Endodermal cell (in vitro differentiated cells): ENCODE results near the gene GPR107. TPM values are rescaled to one million over a fixed set of nuclear protein-coding genes. Genes with fewer than 3 reads are reported as not detected.

Experiments used
- DNase-seq: peaks from one replicate; pipeline ENCODE4 v3.0.0-alpha.2; 2017
- H3K27ac ChIP-seq: 2 replicates; pipeline ENCODE4 v1.5.1; 2013; ENCODE audit warnings: mild to moderate bottlenecking, low read depth, low read length, moderate library complexity
- H3K27me3 ChIP-seq: 2 replicates; pipeline ENCODE4 v1.6.1; 2013; ENCODE audit warnings: mild to moderate bottlenecking, low read length, moderate library complexity; ENCODE audit not compliant: insufficient read depth, control insufficient read depth, poor library complexity, severe bottlenecking
- H3K36me3 ChIP-seq: 2 replicates; pipeline ENCODE4 v1.7.0; 2013; ENCODE audit warnings: mild to moderate bottlenecking, low read length, moderate library complexity; ENCODE audit not compliant: control insufficient read depth, insufficient read depth
- H3K4me1 ChIP-seq: one replicate; pipeline ENCODE4 v1.7.0; 2013; ENCODE audit warnings: low read length; ENCODE audit not compliant: control insufficient read depth, insufficient read depth
- H3K4me3 ChIP-seq: 2 replicates; pipeline ENCODE4 v1.5.1; 2013; ENCODE audit warnings: mild to moderate bottlenecking, low read length, moderate library complexity
- H3K9ac ChIP-seq: 2 replicates; pipeline ENCODE4 v1.6.1; 2013; ENCODE audit warnings: mild to moderate bottlenecking, low read length, moderate library complexity; ENCODE audit not compliant: poor library complexity, severe bottlenecking; ENCODE audit errors: extremely low read depth
- H3K9me3 ChIP-seq: 2 replicates; pipeline ENCODE4 v1.6.1; 2013; ENCODE audit warnings: mild to moderate bottlenecking, low read length, moderate library complexity; ENCODE audit not compliant: control insufficient read depth
- H3K27ac Mint-ChIP-seq: 2 replicates; pipeline ENCODE4 v1.8.0; 2020; ENCODE audit warnings: mixed read lengths
- H3K27me3 Mint-ChIP-seq: 2 replicates; pipeline ENCODE4 v1.8.0; 2021; ENCODE audit warnings: mild to moderate bottlenecking, mixed read lengths; ENCODE audit not compliant: insufficient read depth
- H3K36me3 Mint-ChIP-seq: 2 replicates; pipeline ENCODE4 v1.8.0; 2020; ENCODE audit warnings: low read depth, mixed read lengths
- H3K4me1 Mint-ChIP-seq: 2 replicates; pipeline ENCODE4 v1.8.0; 2020; ENCODE audit warnings: mixed read lengths
- H3K4me3 Mint-ChIP-seq: 2 replicates; pipeline ENCODE4 v1.8.0; 2020; ENCODE audit warnings: mild to moderate bottlenecking, moderate library complexity, mixed read lengths
- H3K9me3 Mint-ChIP-seq: 2 replicates; pipeline ENCODE4 v1.8.0; 2020; ENCODE audit warnings: mild to moderate bottlenecking, mixed read lengths
- WGBS, 2 experiments: methylation state at CpG; one replicate each; pipeline versions ENCODE4 v1.1.5 to v1.1.7; 2013; ENCODE audit warnings: missing lambda C conversion rate in 2 of 2, mixed read lengths in 1 of 2; ENCODE audit not compliant: insufficient coverage in 1 of 2, insufficient read length in 1 of 2; 5-methylcytosine and 5-hydroxymethylcytosine counted together
- total RNA-seq, 2 donors: library from RNA; stranded (reverse); fragmentation: NEBNext Ultra II Directional in 1 of 2; extraction: Animal tissue kit (Norgen Biotek cat#: 25700) in 1 of 2; gene quantifications; 2 replicates in 1 of 2; 3 replicates in 1 of 2; pipeline ENCODE4 v1.2.1, GENCODE V29; 2021
- TF ChIP-seq, protein P1 (sequence below): fragments of 200-600 bp; sonication (generic); conservative IDR thresholded peaks from 2 replicates; pipeline ENCODE4 v1.5.0; 2021; ENCODE audit warnings: antibody characterized with exemption, mild to moderate bottlenecking

Gene GPR107
- total RNA-seq, 2 donors from 2014 or later = 50.7 to 62.0 TPM

DNA sequence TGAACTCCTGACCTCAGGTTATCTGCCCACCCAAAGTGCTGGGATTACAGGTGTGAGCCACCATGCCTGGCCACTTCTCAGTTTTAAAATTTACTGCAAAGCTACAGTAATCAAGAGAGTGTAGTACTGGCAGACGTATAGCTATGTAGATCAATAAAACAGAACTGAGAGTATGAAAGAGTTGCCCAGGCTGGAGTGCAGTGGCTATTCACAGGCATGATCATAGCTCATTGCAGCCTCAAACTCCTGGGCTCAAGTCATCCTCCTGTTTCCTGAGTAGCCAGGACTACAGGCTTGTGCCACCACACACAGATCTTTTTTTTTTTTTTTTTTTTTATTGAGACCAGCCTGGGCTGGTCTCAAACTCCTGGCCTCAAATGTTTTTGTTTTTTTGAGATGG, 92.0 kb downstream of the GPR107 start:
- Histone ChIP-seq H3K9ac (no peak overlapping the region), H3K4me3 (no peak overlapping the region), H3K27me3 (no peaks in the 10 kb centered on the region), H3K27ac (no peak overlapping the region), H3K9me3 (no peaks in the 10 kb centered on the region), H3K4me1 (peaks cover 3% of the 10 kb centered on the region), H3K36me3 (no peaks in the 10 kb centered on the region)
- H3K4me1 Mint-ChIP-seq = peaks cover 12% of the 10 kb centered on the region
- no peaks in the 10 kb centered on the region for H3K36me3 Mint-ChIP-seq
- H3K9me3 Mint-ChIP-seq = no peaks in the 10 kb centered on the region
- H3K27me3 Mint-ChIP-seq = no peaks in the 10 kb centered on the region
- WGBS, 2 experiments = 85 to 89% methylated on average over 1 of the region's 1 CpG
- no peak overlapping the region for H3K4me3 Mint-ChIP-seq
- no peak overlapping the region for H3K27ac Mint-ChIP-seq
- TF ChIP-seq, protein P1, sequence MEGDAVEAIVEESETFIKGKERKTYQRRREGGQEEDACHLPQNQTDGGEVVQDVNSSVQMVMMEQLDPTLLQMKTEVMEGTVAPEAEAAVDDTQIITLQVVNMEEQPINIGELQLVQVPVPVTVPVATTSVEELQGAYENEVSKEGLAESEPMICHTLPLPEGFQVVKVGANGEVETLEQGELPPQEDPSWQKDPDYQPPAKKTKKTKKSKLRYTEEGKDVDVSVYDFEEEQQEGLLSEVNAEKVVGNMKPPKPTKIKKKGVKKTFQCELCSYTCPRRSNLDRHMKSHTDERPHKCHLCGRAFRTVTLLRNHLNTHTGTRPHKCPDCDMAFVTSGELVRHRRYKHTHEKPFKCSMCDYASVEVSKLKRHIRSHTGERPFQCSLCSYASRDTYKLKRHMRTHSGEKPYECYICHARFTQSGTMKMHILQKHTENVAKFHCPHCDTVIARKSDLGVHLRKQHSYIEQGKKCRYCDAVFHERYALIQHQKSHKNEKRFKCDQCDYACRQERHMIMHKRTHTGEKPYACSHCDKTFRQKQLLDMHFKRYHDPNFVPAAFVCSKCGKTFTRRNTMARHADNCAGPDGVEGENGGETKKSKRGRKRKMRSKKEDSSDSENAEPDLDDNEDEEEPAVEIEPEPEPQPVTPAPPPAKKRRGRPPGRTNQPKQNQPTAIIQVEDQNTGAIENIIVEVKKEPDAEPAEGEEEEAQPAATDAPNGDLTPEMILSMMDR = no peak
- DNase-seq = no peak

- H3K27me3 ChIP-seq = no peaks in the 10 kb centered on the region
- H3K4me1 Mint-ChIP-seq = peaks cover 12% of the 10 kb centered on the region
- no peak overlapping the region for H3K27ac ChIP-seq
- 87 to 100% methylated on average over 1 to 5 of the region's 5 CpGs for WGBS, 2 experiments
- DNase-seq = no peak
- H3K9me3 ChIP-seq = no peaks in the 10 kb centered on the region
- no peak overlapping the region for H3K4me3 Mint-ChIP-seq
- H3K36me3 Mint-ChIP-seq = no peaks in the 10 kb centered on the region
- TF ChIP-seq, protein P1 = no peak
- no peak overlapping the region for H3K4me3 ChIP-seq
- no peaks in the 10 kb centered on the region for H3K36me3 ChIP-seq
- H3K4me1 ChIP-seq = peaks cover 3% of the 10 kb centered on the region
- no peaks in the 10 kb centered on the region for H3K27me3 Mint-ChIP-seq
- no peak overlapping the region for H3K27ac Mint-ChIP-seq
- H3K9me3 Mint-ChIP-seq = no peaks in the 10 kb centered on the region
- H3K9ac ChIP-seq = no peak overlapping the region
Observed at GRCh38 chr9:130147198-130147597, 93.5 kb downstream of the GPR107 start.

DNA sequence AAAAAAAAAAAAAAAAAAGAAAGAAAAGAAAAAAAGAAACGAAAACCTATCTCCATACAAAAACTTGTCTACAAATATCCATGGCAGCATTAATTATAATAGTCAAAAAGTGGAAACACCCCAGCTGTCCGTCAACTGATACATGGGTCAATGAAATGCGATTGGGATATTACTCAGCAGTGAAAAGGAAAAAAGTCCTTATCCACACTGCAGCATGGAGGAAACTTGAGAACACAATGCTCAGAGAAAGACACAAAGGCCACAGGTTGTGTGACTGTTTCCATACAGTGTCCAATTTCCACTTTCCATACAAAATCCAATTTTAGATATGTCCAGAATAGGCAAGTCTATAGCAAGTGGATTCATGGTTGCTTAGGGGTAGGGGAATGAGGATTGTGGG, 94.2 kb downstream of the GPR107 start:
- H3K9me3 Mint-ChIP-seq = no peaks in the 10 kb centered on the region
- Histone ChIP-seq H3K4me1 (peaks cover 3% of the 10 kb centered on the region), H3K9me3 (no peaks in the 10 kb centered on the region), H3K27me3 (no peaks in the 10 kb centered on the region), H3K36me3 (no peaks in the 10 kb centered on the region), H3K27ac (no peak overlapping the region), H3K4me3 (no peak overlapping the region), H3K9ac (no peak overlapping the region)
- H3K4me3 Mint-ChIP-seq = no peak overlapping the region
- TF ChIP-seq, protein P1 = no peak
- no peaks in the 10 kb centered on the region for H3K27me3 Mint-ChIP-seq
- WGBS, 2 experiments = 100% methylated on average over 2 of the region's 3 CpGs
- no peak for DNase-seq
- no peaks in the 10 kb centered on the region for H3K36me3 Mint-ChIP-seq
- no peak overlapping the region for H3K27ac Mint-ChIP-seq
- peaks cover 12% of the 10 kb centered on the region for H3K4me1 Mint-ChIP-seq
